GM23338 (cell line): Measurements from ENCODE around the gene NHS. TPM values are rescaled to one million over a fixed set of nuclear protein-coding genes. Genes with fewer than 3 reads are reported as not detected.

ENCODE experiments used
- ATAC-seq: fragments of 200-7000 bp; cut with Tn5 transposase; 3 replicates; pipeline ENCODE4 v1.9.1; 2020
- DNase-seq: peaks from one replicate; pipeline ENCODE4 v3.0.0-alpha.2; 2015; ENCODE audit warnings: low spot score
- H2AFZ ChIP-seq: fragments of 200-600 bp; sonication (generic); 2 replicates; pipeline ENCODE4 v1.8.0; 2016; ENCODE audit warnings: antibody characterized with exemption, mild to moderate bottlenecking, moderate library complexity
- H3F3A ChIP-seq: fragments of 200-600 bp; sonication (generic); replicated peaks from 2 replicates; pipeline ENCODE4 v1.8.0; 2017; ENCODE audit warnings: antibody characterized with exemption, mixed run types, low read depth
- H3K27ac ChIP-seq: fragments of 200-600 bp; sonication (generic); 2 replicates; pipeline ENCODE4 v1.6.1; 2016; ENCODE audit warnings: low read depth
- H3K27me3 ChIP-seq: fragments of 200-600 bp; sonication (generic); 2 replicates; pipeline ENCODE4 v1.8.0; 2016; ENCODE audit warnings: mild to moderate bottlenecking, mixed run types, moderate library complexity; ENCODE audit not compliant: insufficient read depth
- H3K36me3 ChIP-seq: fragments of 200-600 bp; sonication (generic); 2 replicates; pipeline ENCODE4 v1.8.0; 2016; ENCODE audit warnings: mild to moderate bottlenecking; ENCODE audit not compliant: insufficient read depth
- H3K4me1 ChIP-seq: fragments of 200-600 bp; sonication (generic); 2 replicates; pipeline ENCODE4 v1.8.0; 2016; ENCODE audit warnings: mild to moderate bottlenecking, moderate library complexity; ENCODE audit not compliant: insufficient read depth
- H3K4me2 ChIP-seq: fragments of 200-600 bp; sonication (generic); 2 replicates; pipeline ENCODE4 v1.7.1; 2017; ENCODE audit warnings: mixed run types
- H3K4me3 ChIP-seq: fragments of 200-600 bp; sonication (generic); 2 replicates; pipeline ENCODE4 v1.6.1; 2016; ENCODE audit warnings: mixed run types
- H3K79me2 ChIP-seq: fragments of 200-600 bp; sonication (generic); replicated peaks from 2 replicates; pipeline ENCODE4 v1.8.0; 2017; ENCODE audit warnings: mild to moderate bottlenecking; ENCODE audit not compliant: insufficient read depth
- H3K9me2 ChIP-seq: fragments of 200-600 bp; sonication (generic); 2 replicates; pipeline ENCODE4 v1.8.0; 2017; ENCODE audit not compliant: insufficient read depth
- H4K20me1 ChIP-seq: fragments of 200-600 bp; sonication (generic); replicated peaks from 2 replicates; pipeline ENCODE4 v1.8.0; 2017; ENCODE audit warnings: mild to moderate bottlenecking; ENCODE audit not compliant: insufficient read depth
- H3K27ac Mint-ChIP-seq: 2 replicates; pipeline ENCODE4 v1.8.0; 2020; ENCODE audit warnings: inconsistent platforms, mild to moderate bottlenecking, moderate library complexity, mixed read lengths
- H3K27me3 Mint-ChIP-seq: 3 replicates; pipeline ENCODE4 v1.8.0; 2022; ENCODE audit warnings: low read depth, mild to moderate bottlenecking, moderate library complexity, mixed read lengths, inconsistent platforms; ENCODE audit not compliant: insufficient read depth, poor library complexity
- H3K36me3 Mint-ChIP-seq: 3 replicates; pipeline ENCODE4 v1.8.0; 2021; ENCODE audit warnings: low read depth, mild to moderate bottlenecking, inconsistent platforms, moderate library complexity, mixed read lengths
- H3K4me1 Mint-ChIP-seq: 3 replicates; pipeline ENCODE4 v1.8.0; 2020; ENCODE audit warnings: mild to moderate bottlenecking, inconsistent platforms, mixed read lengths
- H3K4me3 Mint-ChIP-seq: 3 replicates; pipeline ENCODE4 v1.8.0; 2021; ENCODE audit warnings: moderate library complexity, mild to moderate bottlenecking, inconsistent platforms, mixed read lengths
- H3K9me3 Mint-ChIP-seq: 3 replicates; pipeline ENCODE4 v1.8.0; 2020; ENCODE audit warnings: moderate library complexity, mild to moderate bottlenecking, inconsistent platforms, mixed read lengths
- CREB1 ChIP-seq: fragments of 250-450 bp; sonication (Bioruptor Pico); IDR thresholded peaks from 2 replicates; pipeline ENCODE4 v1.5.0; 2020; ENCODE audit warnings: low read depth, mild to moderate bottlenecking, moderate library complexity
- ETS1 ChIP-seq: IDR thresholded peaks from 2 replicates; pipeline ENCODE4 v1.6.1; 2016; ENCODE audit warnings: antibody characterized with exemption
- EZH2phosphoT487 ChIP-seq: fragments of 200-600 bp; sonication (generic); IDR thresholded peaks from one replicate; pipeline ENCODE4 v1.8.1; 2018; ENCODE audit warnings: antibody characterized with exemption; ENCODE audit not compliant: unreplicated experiment
- JUNB ChIP-seq: IDR thresholded peaks from one replicate; pipeline ENCODE4 v1.6.1; 2016; ENCODE audit warnings: antibody characterized with exemption; ENCODE audit not compliant: unreplicated experiment
- NANOG ChIP-seq: IDR thresholded peaks from 2 replicates; pipeline ENCODE4 v1.6.1; 2016; ENCODE audit warnings: antibody characterized with exemption, borderline replicate concordance
- REST ChIP-seq: IDR thresholded peaks from one replicate; pipeline ENCODE4 v1.6.1; 2018; ENCODE audit warnings: antibody characterized with exemption; ENCODE audit not compliant: unreplicated experiment
- STAT1 ChIP-seq: IDR thresholded peaks from one replicate; pipeline ENCODE4 v1.6.1; 2016; ENCODE audit warnings: antibody characterized with exemption; ENCODE audit not compliant: unreplicated experiment
- ZNF114 ChIP-seq: fragments of 250-450 bp; sonication (Bioruptor Pico); IDR thresholded peaks from 2 replicates; pipeline ENCODE4 v1.5.0; 2020; ENCODE audit warnings: mild to moderate bottlenecking, moderate library complexity
- ZNF331 ChIP-seq: fragments of 250-450 bp; sonication (Bioruptor Pico); IDR thresholded peaks from 2 replicates; pipeline ENCODE4 v1.5.0; 2020; ENCODE audit warnings: low read depth, mild to moderate bottlenecking, moderate library complexity
- ZNF462 ChIP-seq: fragments of 250-450 bp; sonication (Bioruptor Pico); IDR thresholded peaks from 2 replicates; pipeline ENCODE4 v1.5.0; 2020; ENCODE audit warnings: mild to moderate bottlenecking, moderate library complexity
- polyA plus RNA-seq: library from polyadenylated mRNA; unstranded; fragments of >200 nt; fragmentation: Nextera tagmentation; extraction: Ambion mirVana; gene quantifications from 2 replicates; pipeline ENCODE4 v1.2.1, GENCODE V29; 2016
- total RNA-seq: library from RNA; depleted of rRNA; stranded (reverse); fragments of >200 nt; shearing (Covaris generic); gene quantifications from 2 replicates; pipeline ENCODE4 v1.2.3, GENCODE V29; 2014

NHS gene
- total and polyA plus RNA-seq, 2 experiments from 2014 or later: 1.8 to 8.2 TPM

GRCh38 chrX:17554914-17555313 lies 179.9 kb downstream of the NHS start:
- Mint-ChIP-seq H3K27me3 (peaks cover 4% of the 10 kb centered on the region), H3K27ac (no peak overlapping the region), H3K36me3 (no peaks in the 10 kb centered on the region), H3K9me3 (no peaks in the 10 kb centered on the region), H3K4me3 (no peak overlapping the region), H3K4me1 (peaks cover 44% of the 10 kb centered on the region)
- Histone ChIP-seq H3K9me2 (no peaks in the 10 kb centered on the region), H3K4me1 (peaks cover 6% of the 10 kb centered on the region), H3K36me3 (no peaks in the 10 kb centered on the region), H3F3A (no peaks in the 10 kb centered on the region), H3K27ac (no peak overlapping the region), H3K4me2 (no peak overlapping the region), H3K4me3 (no peak overlapping the region), H4K20me1 (no peaks in the 10 kb centered on the region), H3K27me3 (no peaks in the 10 kb centered on the region), H3K79me2 (no peaks in the 10 kb centered on the region), H2AFZ (no peak overlapping the region)
- TF ChIP-seq ZNF331 (CRISPR knock-in tag): no peak
- no peak for TF ChIP-seq JUNB
- no peak for TF ChIP-seq REST
- no peak for TF ChIP-seq CREB1
- TF ChIP-seq NANOG: no peak
- no peak for TF ChIP-seq ETS1
- no peak for TF ChIP-seq ZNF462
- TF ChIP-seq STAT1: no peak
- no peak for TF ChIP-seq ZNF114 (CRISPR knock-in tag)
- no peak for TF ChIP-seq EZH2phosphoT487
- DNase-seq (no peak), ATAC-seq (no peak)
